ENCODE results near the gene SLC16A8. TPM values are rescaled to one million over a fixed set of nuclear protein-coding genes. Genes with fewer than 3 reads are reported as not detected.

The SLC16A8 gene
- total RNA-seq, 1 donor from 2014 or later: not detected

- FAIRE-seq: no peak
- H4K20me1 ChIP-seq (ENCODE audit: insufficient read depth, low read length): no peaks in the 10 kb centered on the region
- no peak overlapping the region for H3K27ac Mint-ChIP-seq (ENCODE audit: unreplicated experiment)
- no peaks in the 10 kb centered on the region for H3K4me1 ChIP-seq (ENCODE audit: insufficient read depth, low read length)
- H3K9ac ChIP-seq (ENCODE audit: low read length): no peak overlapping the region
- no peaks in the 10 kb centered on the region for H3K9me3 ChIP-seq (ENCODE audit: insufficient read depth, low read depth, low read length)
- peaks cover 11% of the 10 kb centered on the region for H3K27me3 Mint-ChIP-seq (ENCODE audit: low read depth, unreplicated experiment)
- no peaks in the 10 kb centered on the region for H3K9me3 Mint-ChIP-seq (ENCODE audit: unreplicated experiment)
- no peak for TF ChIP-seq EZH2 (IDR thresholded peaks at IDR 0.05; ENCODE audit: insufficient read depth, low read length)
- TF ChIP-seq CTCF (IDR thresholded peaks at IDR 0.05; ENCODE audit: insufficient read depth, low read depth, low read length): no peak
- no peaks in the 10 kb centered on the region for H3K36me3 Mint-ChIP-seq (ENCODE audit: low read depth, unreplicated experiment)
- H3K4me3 ChIP-seq (ENCODE audit: insufficient read depth, low read depth, low read length): no peak overlapping the region
- no peak overlapping the region for H3K4me2 ChIP-seq (ENCODE audit: low read length)
- no peak overlapping the region for H3K27ac ChIP-seq (ENCODE audit: low read depth, low read length)
- H3K36me3 ChIP-seq (ENCODE audit: insufficient read depth, low read length): no peaks in the 10 kb centered on the region
- H3K79me2 ChIP-seq (ENCODE audit: insufficient read depth, low read length): no peaks in the 10 kb centered on the region
- H2AFZ ChIP-seq (ENCODE audit: low read depth, low read length): no peak overlapping the region
- no peak for DNase-seq (ENCODE audit: low read depth)
- H3K4me3 Mint-ChIP-seq (ENCODE audit: unreplicated experiment): peak overlapping the region; percentile 45
- H3K4me1 Mint-ChIP-seq (ENCODE audit: low read depth, unreplicated experiment): peaks cover 7% of the 10 kb centered on the region
- H3K27me3 ChIP-seq (ENCODE audit: insufficient read depth, low read length): no peaks in the 10 kb centered on the region
Observed at GRCh38 chr22:38043151-38044039, 40.6 kb downstream of the SLC16A8 start.

GRCh38 chr22:38042488-38042790 lies 41.5 kb downstream of the SLC16A8 start:
- no peaks in the 10 kb centered on the region for H3K9me3 Mint-ChIP-seq (ENCODE audit: unreplicated experiment)
- Histone ChIP-seq H3K9me3 (ENCODE audit: insufficient read depth, low read depth, low read length) (no peaks in the 10 kb centered on the region), H3K27me3 (ENCODE audit: insufficient read depth, low read length) (no peaks in the 10 kb centered on the region), H3K4me2 (ENCODE audit: low read length) (no peak overlapping the region), H3K4me1 (ENCODE audit: insufficient read depth, low read length) (no peaks in the 10 kb centered on the region), H3K4me3 (ENCODE audit: insufficient read depth, low read depth, low read length) (no peak overlapping the region), H3K79me2 (ENCODE audit: insufficient read depth, low read length) (no peaks in the 10 kb centered on the region), H3K27ac (ENCODE audit: low read depth, low read length) (no peak overlapping the region), H2AFZ (ENCODE audit: low read depth, low read length) (no peak overlapping the region), H3K9ac (ENCODE audit: low read length) (no peak overlapping the region), H4K20me1 (ENCODE audit: insufficient read depth, low read length) (no peaks in the 10 kb centered on the region), H3K36me3 (ENCODE audit: insufficient read depth, low read length) (no peaks in the 10 kb centered on the region)
- FAIRE-seq (no peak), DNase-seq (ENCODE audit: low read depth) (no peak)
- no peak overlapping the region for H3K27ac Mint-ChIP-seq (ENCODE audit: unreplicated experiment)
- peaks cover 7% of the 10 kb centered on the region for H3K4me1 Mint-ChIP-seq (ENCODE audit: low read depth, unreplicated experiment)
- TF ChIP-seq CTCF (IDR thresholded peaks at IDR 0.05; ENCODE audit: insufficient read depth, low read depth, low read length): no peak
- TF ChIP-seq EZH2 (IDR thresholded peaks at IDR 0.05; ENCODE audit: insufficient read depth, low read length): no peak
- H3K27me3 Mint-ChIP-seq (ENCODE audit: low read depth, unreplicated experiment): peaks cover 11% of the 10 kb centered on the region
- H3K4me3 Mint-ChIP-seq (ENCODE audit: unreplicated experiment): no peak overlapping the region
- no peaks in the 10 kb centered on the region for H3K36me3 Mint-ChIP-seq (ENCODE audit: low read depth, unreplicated experiment)

Measured in astrocyte (in vitro differentiated cells and primary cell).